Spinal cord (tissue), 10 donors: ENCODE results near the gene LRRC61. TPM values are rescaled to one million over a fixed set of nuclear protein-coding genes. Genes with fewer than 3 reads are reported as not detected.
"Not testable (repeated sequence)": the region's sequence is repeated elsewhere in the genome, so short reads cannot be mapped to it uniquely, and the experiment has no call there.

ENCODE experiments used
- DNase-seq, 6 donors: peaks; one replicate each; pipeline versions ENCODE4 v3.0.0 to v3.0.0-alpha.2; 2013 to 2015; ENCODE audit warnings: low spot score in 6 of 6, low read depth in 4 of 6
- H3K27ac ChIP-seq: one replicate; pipeline ENCODE4 v1.5.1; 2013; ENCODE audit warnings: low read depth, low read length, control low read depth
- H3K27me3 ChIP-seq: one replicate; pipeline ENCODE4 v1.6.1; 2013; ENCODE audit warnings: low read length; ENCODE audit not compliant: control insufficient read depth, insufficient read depth
- H3K36me3 ChIP-seq: one replicate; pipeline ENCODE4 v1.6.1; 2013; ENCODE audit warnings: low read length; ENCODE audit not compliant: control insufficient read depth, insufficient read depth
- H3K4me1 ChIP-seq: one replicate; pipeline ENCODE4 v1.6.1; 2013; ENCODE audit warnings: low read length; ENCODE audit not compliant: control insufficient read depth, insufficient read depth
- H3K4me3 ChIP-seq: one replicate; pipeline ENCODE4 v1.5.1; 2013; ENCODE audit warnings: low read depth, low read length, control low read depth
- H3K9me3 ChIP-seq: one replicate; pipeline ENCODE4 v1.6.1; 2013; ENCODE audit warnings: low read length; ENCODE audit not compliant: control insufficient read depth, insufficient read depth
- WGBS: methylation state at CpG from one replicate; pipeline ENCODE4 v1.1.5; 2013; ENCODE audit warnings: missing lambda C conversion rate; ENCODE audit not compliant: insufficient coverage; 5-methylcytosine and 5-hydroxymethylcytosine counted together
- polyA plus RNA-seq, 2 donors: library from polyadenylated mRNA; unstranded; fragments of 120-200 nt; gene quantifications; one replicate each; pipeline ENCODE4 v1.2.1, GENCODE V29; 2013; ENCODE audit not compliant: insufficient read length in 2 of 2
- total RNA-seq, 2 donors: library from RNA; depleted of rRNA in 1 of 2; stranded (reverse); fragments of 120-200 nt in 1 of 2; fragments of >200 nt in 1 of 2; gene quantifications; one replicate each; pipeline versions ENCODE4 v1.2.3 to v1.2.4, GENCODE V29; 2013 to 2014
- donor health status: healthy.

Gene LRRC61
- total and polyA plus RNA-seq, 4 donors, result 8.1 to 38.6 (median 23.5) TPM

DNA sequence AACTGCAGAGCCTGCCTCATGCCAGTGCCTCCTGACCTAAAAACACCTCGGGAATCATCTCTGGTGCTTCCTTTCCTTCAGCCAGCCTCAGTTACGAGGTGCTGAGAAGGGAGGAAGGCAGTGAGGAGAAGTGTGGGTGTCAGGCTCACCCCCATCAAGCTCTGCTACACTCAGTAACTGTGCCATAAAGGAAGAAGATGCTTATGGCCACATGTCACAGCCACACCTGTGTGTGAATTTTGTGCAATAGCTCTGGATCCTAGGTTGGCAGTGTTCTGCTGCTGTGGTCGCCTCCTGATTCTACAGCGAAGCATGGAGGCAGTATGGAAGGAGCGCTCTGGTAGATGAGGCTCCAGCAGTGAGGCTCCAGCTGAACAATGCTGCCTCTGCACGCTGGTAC is 34.3 kb upstream of the LRRC61 start:
- peak in 1 of 6 donors; percentile 37 for DNase-seq
- H3K36me3 ChIP-seq, H3K27me3 ChIP-seq, H3K4me1 ChIP-seq, H3K4me3 ChIP-seq, H3K27ac ChIP-seq, H3K9me3 ChIP-seq: not testable (repeated sequence)
- 100% methylated on average over 3 of the region's 6 CpGs for WGBS

DNA sequence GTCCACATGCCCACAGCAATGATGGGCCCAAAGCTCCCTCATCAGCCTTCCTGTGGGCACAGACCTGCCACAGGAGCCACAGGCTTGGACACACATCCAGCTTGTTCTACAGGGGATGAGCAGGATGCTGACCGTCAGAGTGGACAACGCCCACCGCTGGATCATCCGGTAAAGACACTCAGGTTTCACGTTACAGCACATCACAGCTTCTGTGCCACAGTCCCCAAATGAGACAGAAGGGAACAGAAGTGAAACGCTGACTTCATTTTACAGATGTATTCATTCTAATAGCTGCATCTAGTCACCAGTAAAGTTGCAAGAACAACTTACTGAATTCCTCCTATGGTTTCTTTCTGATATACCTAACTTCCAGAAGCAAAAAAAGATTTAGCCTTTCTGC is 32.8 kb upstream of the LRRC61 start:
- not testable (repeated sequence) for H3K36me3 ChIP-seq, DNase-seq, H3K4me1 ChIP-seq, H3K4me3 ChIP-seq, H3K27ac ChIP-seq, H3K9me3 ChIP-seq, H3K27me3 ChIP-seq
- 45% methylated on average over 2 of the region's 6 CpGs for WGBS

DNA sequence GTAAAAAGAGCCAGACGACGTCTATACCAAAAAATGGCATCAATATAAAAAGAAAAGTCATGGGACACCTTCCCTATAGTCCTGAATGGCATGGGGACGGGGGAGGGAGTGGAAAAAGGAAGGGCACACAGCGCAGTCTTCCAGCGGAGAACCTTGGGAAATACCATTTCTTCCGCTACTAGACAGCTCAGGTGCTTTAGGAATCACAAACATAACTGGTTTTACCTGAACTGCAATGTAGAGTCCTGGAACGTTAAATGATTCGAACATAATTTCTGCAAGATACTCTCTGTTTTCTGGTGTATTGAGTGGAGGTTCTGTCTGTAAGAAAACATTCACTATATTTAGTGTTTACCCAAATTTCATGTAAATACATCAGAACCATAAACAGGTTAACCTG is 28.1 kb upstream of the LRRC61 start:
- DNase-seq, H3K9me3 ChIP-seq, H3K36me3 ChIP-seq, H3K4me1 ChIP-seq, H3K27ac ChIP-seq, H3K27me3 ChIP-seq, H3K4me3 ChIP-seq: not testable (repeated sequence)
- WGBS, result no CpG with 5 or more reads among the region's 8 CpGs

DNA sequence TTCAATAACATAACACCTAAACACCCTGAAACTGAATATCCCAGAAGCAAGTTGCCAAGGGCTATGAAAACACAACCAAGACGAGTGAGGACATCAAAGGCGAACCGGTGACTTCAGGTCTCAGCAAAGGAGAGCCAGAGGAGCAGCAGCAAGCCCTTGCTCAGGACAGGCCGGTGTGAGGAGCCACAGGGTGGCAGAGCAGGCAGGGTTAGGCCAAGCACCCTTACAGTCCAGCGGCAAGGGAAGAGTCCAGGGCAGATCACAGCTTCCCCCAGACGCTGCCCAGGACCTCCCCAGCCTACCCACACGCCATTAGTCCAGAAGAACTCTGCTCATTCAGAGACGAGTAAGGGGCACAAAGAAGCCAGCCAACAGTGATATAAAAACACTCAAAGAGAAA is 27.5 kb upstream of the LRRC61 start:
- H3K36me3 ChIP-seq, H3K4me1 ChIP-seq, H3K27ac ChIP-seq, H3K27me3 ChIP-seq, DNase-seq, H3K4me3 ChIP-seq, H3K9me3 ChIP-seq: not testable (repeated sequence)
- no CpG with 5 or more reads among the region's 8 CpGs for WGBS

DNA sequence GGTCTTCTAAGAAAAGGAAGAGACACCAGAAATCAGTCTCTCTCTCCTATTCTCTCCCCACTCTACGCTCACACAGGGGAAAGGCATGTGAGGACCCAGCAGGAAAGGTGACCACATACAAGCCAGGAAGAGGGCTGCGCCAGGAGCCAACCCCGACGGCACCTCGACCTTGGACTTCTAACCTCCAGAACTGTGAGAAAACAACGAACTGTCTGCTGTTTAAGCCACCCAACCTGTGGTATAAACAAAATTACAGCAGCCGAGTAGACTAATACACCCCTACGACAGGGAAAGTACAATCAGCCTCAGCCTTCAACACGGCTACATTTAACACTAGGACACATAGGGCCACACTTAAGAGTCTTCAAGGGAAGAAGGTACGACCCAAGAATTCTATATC is 26.4 kb upstream of the LRRC61 start:
- not testable (repeated sequence) for DNase-seq, H3K4me3 ChIP-seq, H3K4me1 ChIP-seq, H3K9me3 ChIP-seq, H3K27me3 ChIP-seq, H3K27ac ChIP-seq, H3K36me3 ChIP-seq
- WGBS, result 83% methylated on average over 1 of the region's 10 CpGs

DNA sequence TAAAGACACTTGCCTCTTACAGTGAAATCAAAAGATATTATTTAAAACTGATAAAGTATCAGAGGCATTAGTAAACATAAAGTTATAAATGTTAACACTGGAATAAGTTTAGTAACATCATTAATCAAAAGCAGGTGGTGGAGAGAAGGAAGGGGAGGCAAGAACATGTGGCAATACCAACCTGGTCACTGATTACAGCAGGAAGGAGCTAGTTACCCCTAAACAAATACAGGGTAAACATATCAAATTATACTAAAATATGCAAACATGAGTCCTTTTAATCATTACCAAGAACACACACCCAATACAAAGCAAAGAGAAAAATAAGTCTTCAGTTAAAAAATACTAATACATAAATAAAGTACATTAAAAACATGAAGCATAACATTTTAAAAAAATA is 25.2 kb upstream of the LRRC61 start:
- H3K36me3 ChIP-seq, H3K9me3 ChIP-seq, H3K4me1 ChIP-seq, DNase-seq, H3K4me3 ChIP-seq, H3K27ac ChIP-seq, H3K27me3 ChIP-seq: not testable (repeated sequence)

DNA sequence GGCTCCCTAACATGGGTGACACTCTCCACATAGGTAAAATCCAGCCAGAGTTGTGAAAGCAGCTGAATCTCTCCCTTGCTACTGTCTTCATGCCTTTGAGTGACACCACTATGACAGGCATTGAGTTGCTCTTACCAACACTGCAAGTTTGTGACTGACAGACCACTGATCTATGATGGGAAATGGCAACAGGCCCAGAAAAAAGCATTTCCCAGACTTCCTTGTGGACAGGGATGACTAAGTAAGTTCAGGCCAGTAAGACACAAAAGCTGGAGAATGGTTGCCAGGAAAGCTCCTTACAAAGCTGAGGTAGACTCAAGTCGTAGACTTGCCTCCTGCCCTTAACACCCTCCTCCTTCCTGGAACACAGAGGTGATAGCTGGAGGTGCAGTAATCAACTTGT is 20.2 kb upstream of the LRRC61 start:
- not testable (repeated sequence) for DNase-seq, H3K9me3 ChIP-seq, H3K27ac ChIP-seq, H3K4me1 ChIP-seq, H3K27me3 ChIP-seq, H3K36me3 ChIP-seq, H3K4me3 ChIP-seq
- WGBS, result no CpG with 5 or more reads among the region's 1 CpG

DNA sequence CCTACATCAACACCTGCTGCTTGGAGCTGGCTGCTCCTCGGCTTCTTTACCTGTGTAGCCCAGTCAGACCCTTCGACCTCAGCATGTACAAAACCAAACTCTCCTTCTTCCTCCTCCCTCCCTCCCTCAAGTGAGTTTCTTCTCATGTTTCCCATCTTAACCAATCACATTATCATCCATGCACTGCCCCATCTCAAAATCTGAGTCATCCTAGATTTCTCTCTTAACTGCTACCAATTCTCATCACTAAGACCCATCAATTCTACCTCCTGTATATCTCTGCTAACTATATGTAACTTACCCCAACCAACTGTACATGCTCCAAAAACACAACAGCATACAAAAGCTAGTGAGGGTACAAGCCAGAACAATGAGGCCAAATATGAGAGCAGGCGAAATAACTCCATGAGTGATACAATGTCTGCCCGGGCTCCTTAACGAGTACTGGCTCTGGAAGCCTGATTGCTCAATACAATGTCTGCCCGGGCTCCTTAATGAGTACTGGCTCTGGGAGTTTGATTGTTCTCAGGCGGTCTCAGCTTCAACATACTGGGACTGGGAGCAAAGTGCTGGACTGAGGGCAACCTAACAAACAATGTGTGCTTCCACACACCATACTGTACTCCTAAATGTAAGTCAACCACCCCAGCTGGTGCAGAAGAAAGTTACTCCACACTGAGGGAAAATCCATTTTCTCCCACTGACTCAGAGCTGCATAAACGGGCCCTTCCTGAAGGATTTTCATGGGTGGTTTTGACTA is 18.5 kb upstream of the LRRC61 start:
- H3K27me3 ChIP-seq, H3K36me3 ChIP-seq, DNase-seq, H3K27ac ChIP-seq, H3K4me3 ChIP-seq, H3K4me1 ChIP-seq, H3K9me3 ChIP-seq: not testable (repeated sequence)
- no CpG with 5 or more reads among the region's 8 CpGs for WGBS

DNA sequence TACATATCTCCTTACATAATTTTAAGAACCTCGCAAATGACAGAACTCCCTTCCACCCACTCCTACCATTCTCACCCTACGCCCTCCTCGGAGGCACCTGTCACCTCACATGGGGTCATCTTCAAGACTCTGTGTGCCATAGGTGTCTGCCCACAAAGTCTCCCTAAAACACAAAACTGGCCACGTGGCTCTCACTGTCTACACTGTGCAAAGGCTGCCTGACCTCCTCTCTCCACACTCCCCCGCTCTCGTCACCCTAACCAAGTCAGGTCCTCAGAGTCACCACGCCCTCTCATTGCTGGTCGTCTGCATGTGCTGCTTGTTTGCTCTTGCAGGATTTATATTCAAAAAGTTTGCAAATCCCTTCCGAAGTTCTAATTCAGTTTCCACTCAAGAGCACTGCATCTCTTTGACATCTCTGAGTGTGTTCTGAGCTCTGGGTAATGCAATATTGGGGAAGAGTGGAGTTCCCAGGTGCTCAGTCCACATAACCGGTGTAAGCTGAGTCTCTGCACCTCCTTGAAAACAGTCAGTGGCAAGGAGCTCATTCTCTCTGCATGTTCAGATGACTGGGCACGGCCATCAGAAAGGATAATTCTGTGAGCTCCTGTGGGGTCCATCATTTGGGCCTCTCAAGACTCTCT is 17.8 kb upstream of the LRRC61 start:
- not testable (repeated sequence) for H3K4me3 ChIP-seq, H3K27me3 ChIP-seq, H3K9me3 ChIP-seq, DNase-seq, H3K36me3 ChIP-seq, H3K27ac ChIP-seq, H3K4me1 ChIP-seq
- WGBS, result 95% methylated on average over 3 of the region's 11 CpGs

DNA sequence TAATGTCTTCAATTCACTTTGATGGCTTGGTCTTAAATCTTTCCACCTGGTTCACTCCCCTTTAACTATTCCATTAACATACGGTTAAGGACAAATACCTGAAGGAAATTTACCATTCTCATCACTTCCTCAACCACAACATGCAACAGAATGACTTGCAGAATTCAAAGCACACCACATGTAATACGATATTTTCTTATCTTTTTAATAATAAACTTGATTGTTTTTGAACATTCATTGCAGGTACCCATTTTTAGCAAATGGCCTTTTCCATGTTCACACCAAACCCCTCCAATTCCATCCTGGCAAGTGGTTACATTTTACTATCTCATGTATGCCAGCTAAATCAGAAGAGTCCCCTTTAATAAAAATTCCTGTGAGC is 17.3 kb upstream of the LRRC61 start:
- not testable (repeated sequence) for H3K27me3 ChIP-seq, H3K4me3 ChIP-seq, DNase-seq, H3K9me3 ChIP-seq, H3K4me1 ChIP-seq, H3K36me3 ChIP-seq, H3K27ac ChIP-seq
- no CpG with 5 or more reads among the region's 2 CpGs for WGBS
